ENCODE results near the gene DNAJA4. TPM values are rescaled to one million over a fixed set of nuclear protein-coding genes. Genes with fewer than 3 reads are reported as not detected.

DNAJA4 gene
- total RNA-seq, 2 experiments from 2014 or later, result not detected

- no peak overlapping the region for H3K4me2 ChIP-seq (ENCODE audit: low read length)
- ChIA-PET POLR2A (interaction anchor here (0.8 kb wide), 1 partner anchor 16 kb away, joined by 3 read pairs; no protein-coding TSS in a partner anchor), CTCF (ENCODE audit: unreplicated experiment) (no interaction called here)
- no peak overlapping the region for H3K4me3 ChIP-seq (ENCODE audit: low read depth, low read length, poor library complexity, severe bottlenecking)
- intact Hi-C loops (cut with micrococcal nuclease; ENCODE audit: unreplicated experiment), result no loop called here
- H3K9me3 ChIP-seq (ENCODE audit: low read length), result no peaks in the 10 kb centered on the region
- no peak for TF ChIP-seq CTCF (conservative IDR thresholded peaks at IDR 0.05; ENCODE audit: low read length)
- TF ChIP-seq EZH2phosphoT487 (IDR thresholded peaks at IDR 0.05; ENCODE audit: borderline replicate concordance, low read depth, low read length), result no peak
- no peaks in the 10 kb centered on the region for H4K20me1 ChIP-seq (ENCODE audit: insufficient read depth, low read length)
- no peaks in the 10 kb centered on the region for H3K4me1 ChIP-seq (ENCODE audit: insufficient read depth, low read length, poor library complexity, severe bottlenecking)
- no peaks in the 10 kb centered on the region for H3K36me3 ChIP-seq (ENCODE audit: insufficient read depth, low read length)
- H3K27ac ChIP-seq (ENCODE audit: low read depth, low read length, poor library complexity, severe bottlenecking), result no peak overlapping the region
- no peak overlapping the region for H2AFZ ChIP-seq (ENCODE audit: low read length)
- no peaks in the 10 kb centered on the region for H3K79me2 ChIP-seq (ENCODE audit: insufficient read depth, low read depth, low read length)
- no peak for DNase-seq (ENCODE audit: low spot score)
- H3K9me2 ChIP-seq (ENCODE audit: insufficient read depth, low read length), result no peaks in the 10 kb centered on the region
- BruUV-seq (replicated peaks), result no TSS peak
Measured at GRCh38 chr15:78320183-78320582, 55.8 kb downstream of the DNAJA4 start.

GRCh38 chr15:78321041-78321570 lies 56.7 kb downstream of the DNAJA4 start:
- Histone ChIP-seq H3K9me3 (ENCODE audit: low read length) (no peaks in the 10 kb centered on the region), H3K9me2 (ENCODE audit: insufficient read depth, low read length) (no peaks in the 10 kb centered on the region), H4K20me1 (ENCODE audit: insufficient read depth, low read length) (no peaks in the 10 kb centered on the region), H3K4me1 (ENCODE audit: insufficient read depth, low read length, poor library complexity, severe bottlenecking) (no peaks in the 10 kb centered on the region), H3K36me3 (ENCODE audit: insufficient read depth, low read length) (no peaks in the 10 kb centered on the region), H2AFZ (ENCODE audit: low read length) (no peak overlapping the region), H3K4me2 (ENCODE audit: low read length) (no peak overlapping the region), H3K27ac (ENCODE audit: low read depth, low read length, poor library complexity, severe bottlenecking) (no peak overlapping the region), H3K4me3 (ENCODE audit: low read depth, low read length, poor library complexity, severe bottlenecking) (no peak overlapping the region), H3K79me2 (ENCODE audit: insufficient read depth, low read depth, low read length) (no peaks in the 10 kb centered on the region)
- TF ChIP-seq EZH2phosphoT487 (IDR thresholded peaks at IDR 0.05; ENCODE audit: borderline replicate concordance, low read depth, low read length) (no peak), CTCF (conservative IDR thresholded peaks at IDR 0.05; ENCODE audit: low read length) (no peak)
- CTCF ChIA-PET (ENCODE audit: unreplicated experiment), result no interaction called here
- POLR2A ChIA-PET, result interaction anchor here (0.5 to 0.8 kb wide), 2 partner anchors 16 to 81 kb away, joined by 3 read pairs; no protein-coding TSS in a partner anchor
- BruUV-seq (replicated peaks), result no TSS peak
- intact Hi-C loops (cut with micrococcal nuclease; ENCODE audit: unreplicated experiment), result no loop called here
- no peak for DNase-seq (ENCODE audit: low spot score)

- no TSS peak for BruUV-seq (replicated peaks)
- H3K4me1 ChIP-seq (ENCODE audit: insufficient read depth, low read length, poor library complexity, severe bottlenecking), result no peaks in the 10 kb centered on the region
- ChIA-PET POLR2A (no interaction called here), CTCF (ENCODE audit: unreplicated experiment) (no interaction called here)
- no peaks in the 10 kb centered on the region for H3K79me2 ChIP-seq (ENCODE audit: insufficient read depth, low read depth, low read length)
- H3K9me2 ChIP-seq (ENCODE audit: insufficient read depth, low read length), result no peaks in the 10 kb centered on the region
- H3K9me3 ChIP-seq (ENCODE audit: low read length), result no peaks in the 10 kb centered on the region
- no peak for DNase-seq (ENCODE audit: low spot score)
- TF ChIP-seq CTCF (conservative IDR thresholded peaks at IDR 0.05; ENCODE audit: low read length), result no peak
- TF ChIP-seq EZH2phosphoT487 (IDR thresholded peaks at IDR 0.05; ENCODE audit: borderline replicate concordance, low read depth, low read length), result no peak
- no peaks in the 10 kb centered on the region for H4K20me1 ChIP-seq (ENCODE audit: insufficient read depth, low read length)
- H2AFZ ChIP-seq (ENCODE audit: low read length), result no peak overlapping the region
- H3K27ac ChIP-seq (ENCODE audit: low read depth, low read length, poor library complexity, severe bottlenecking), result no peak overlapping the region
- H3K4me2 ChIP-seq (ENCODE audit: low read length), result no peak overlapping the region
- no peak overlapping the region for H3K4me3 ChIP-seq (ENCODE audit: low read depth, low read length, poor library complexity, severe bottlenecking)
- H3K36me3 ChIP-seq (ENCODE audit: insufficient read depth, low read length), result no peaks in the 10 kb centered on the region
- intact Hi-C loops (cut with micrococcal nuclease; ENCODE audit: unreplicated experiment), result no loop called here
Measured at GRCh38 chr15:78321786-78322185, 57.4 kb downstream of the DNAJA4 start.
